HAP-1 (cell line): Measurements from ENCODE around the gene EIF2B1.
"Not testable (repeated sequence)": the region's sequence is repeated elsewhere in the genome, so short reads cannot be mapped to it uniquely, and the experiment has no call there.

Source experiments
- DNase-seq, 2 experiments: peaks; one replicate each; pipeline ENCODE4 v3.0.0-alpha.2; 2016 to 2020; ENCODE audit warnings: low spot score in 2 of 2
- H3K27me3 ChIP-seq: fragments of 250-450 bp; sonication (Bioruptor Pico); 2 replicates; pipeline ENCODE4 v1.5.1; 2020; ENCODE audit warnings: low read depth, mild to moderate bottlenecking, moderate library complexity
- H3K36me3 ChIP-seq: fragments of 250-450 bp; sonication (Bioruptor Pico); replicated peaks from 2 replicates; pipeline ENCODE4 v1.5.1; 2020; ENCODE audit warnings: mild to moderate bottlenecking
- H3K4me1 ChIP-seq: fragments of 250-450 bp; sonication (Bioruptor Pico); 2 replicates; pipeline ENCODE4 v1.5.1; 2020; ENCODE audit warnings: mild to moderate bottlenecking
- H3K4me3 ChIP-seq: fragments of 250-450 bp; sonication (Bioruptor Pico); 2 replicates; pipeline ENCODE4 v1.5.1; 2020; ENCODE audit warnings: mild to moderate bottlenecking, moderate library complexity
- H3K9me3 ChIP-seq: fragments of 250-450 bp; sonication (Bioruptor Pico); 2 replicates; pipeline ENCODE4 v1.5.1; 2020; ENCODE audit warnings: mild to moderate bottlenecking, moderate library complexity
- in situ Hi-C: fragments of 300-500 bp; cut with MboI; formaldehyde crosslinking; loops from 3 replicates; pipeline ENCODE4 v1.14.3; 2020; ENCODE audit warnings: low sequenced_read_pairs, inconsistent platforms, mixed read lengths

EIF2B1 gene

GRCh38 chr12:123648401-123648800 lies 14.9 kb upstream of the EIF2B1 start:
- Histone ChIP-seq H3K27me3 (no peaks in the 10 kb centered on the region), H3K9me3 (no peaks in the 10 kb centered on the region), H3K36me3 (peaks cover 86% of the 10 kb centered on the region), H3K4me1 (no peaks in the 10 kb centered on the region), H3K4me3 (no peak overlapping the region)
- in situ Hi-C loops: no loop called here
- DNase-seq: no peak

DNA sequence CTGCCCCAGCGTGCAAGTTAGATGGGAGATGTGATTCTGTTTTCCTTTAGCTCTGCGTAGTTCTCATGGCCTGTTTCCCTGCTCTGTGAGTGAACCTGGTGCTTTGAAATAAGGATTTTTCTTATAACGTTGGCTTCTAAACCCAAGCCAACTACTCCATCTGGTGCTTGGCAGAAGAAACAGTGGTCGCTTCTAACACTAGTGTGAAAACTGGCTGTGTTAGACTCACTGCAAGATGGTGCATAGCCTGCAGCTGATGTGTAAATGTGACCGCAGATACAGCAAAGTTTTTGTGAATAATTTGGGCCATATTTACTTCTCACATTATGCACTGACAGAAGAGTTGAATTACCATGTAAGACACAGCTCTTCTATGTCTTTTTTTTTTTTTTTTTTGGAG lies 12.4 kb upstream of the EIF2B1 start:
- H3K36me3 ChIP-seq: peaks cover 81% of the 10 kb centered on the region
- H3K9me3 ChIP-seq: no peaks in the 10 kb centered on the region
- H3K4me1 ChIP-seq: no peaks in the 10 kb centered on the region
- H3K27me3 ChIP-seq: no peaks in the 10 kb centered on the region
- no peak for DNase-seq
- no peak overlapping the region for H3K4me3 ChIP-seq
- in situ Hi-C loops: no loop called here

DNA sequence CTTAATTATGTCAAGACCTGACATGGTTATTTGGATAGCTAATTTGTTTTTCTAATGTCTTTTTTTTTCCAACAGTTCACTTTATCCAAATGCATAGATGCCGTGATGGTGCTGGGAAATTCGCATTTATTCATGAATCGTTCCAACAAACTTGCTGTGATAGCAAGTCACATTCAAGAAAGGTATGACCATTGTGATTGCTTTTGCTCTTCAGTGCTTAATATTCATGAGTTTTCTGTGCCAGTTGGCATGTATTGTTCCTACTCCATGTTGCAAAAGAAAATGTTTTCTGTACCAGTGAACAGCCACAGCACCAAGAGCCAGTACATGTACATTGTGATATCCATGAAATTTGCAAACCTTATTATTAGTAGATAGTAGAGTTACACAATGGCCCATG lies 11.9 kb upstream of the EIF2B1 start:
- no peaks in the 10 kb centered on the region for H3K27me3 ChIP-seq
- H3K4me1 ChIP-seq: no peaks in the 10 kb centered on the region; the same call in 1 of the 2 replicates
- H3K4me3 ChIP-seq: no peak overlapping the region
- peaks cover 80% of the 10 kb centered on the region for H3K36me3 ChIP-seq
- no peaks in the 10 kb centered on the region for H3K9me3 ChIP-seq
- no peak for DNase-seq
- in situ Hi-C loops: no loop called here

- peaks cover 72% of the 10 kb centered on the region for H3K36me3 ChIP-seq
- H3K4me3 ChIP-seq: no peak overlapping the region
- DNase-seq: no peak
- peaks cover 2% of the 10 kb centered on the region; the same call in 1 of the 2 replicates for H3K4me1 ChIP-seq
- no peaks in the 10 kb centered on the region for H3K27me3 ChIP-seq
- in situ Hi-C loops: no loop called here
- H3K9me3 ChIP-seq: no peaks in the 10 kb centered on the region
These were observed 10.4 kb upstream of the EIF2B1 start for GRCh38 chr12:123643911-123644310.

GRCh38 chr12:123634142-123634561 lies 666 bp upstream of the EIF2B1 start:
- DNase-seq: peak in 1 of 2 experiments; percentile 12
- no peaks in the 10 kb centered on the region for H3K9me3 ChIP-seq
- in situ Hi-C loops: no loop called here
- no peaks in the 10 kb centered on the region for H3K27me3 ChIP-seq
- H3K4me1 ChIP-seq: peaks cover 4% of the 10 kb centered on the region
- H3K36me3 ChIP-seq: peaks cover 23% of the 10 kb centered on the region
- peak overlapping the region; percentile 74 for H3K4me3 ChIP-seq

GRCh38 chr12:123621619-123622530 lies 11.6 kb downstream of the EIF2B1 start:
- Histone ChIP-seq H3K27me3 (no peaks in the 10 kb centered on the region), H3K4me1 (no peaks in the 10 kb centered on the region), H3K9me3 (no peaks in the 10 kb centered on the region), H3K4me3 (no peak overlapping the region), H3K36me3 (peaks cover 91% of the 10 kb centered on the region)
- DNase-seq: no peak
- in situ Hi-C loops: loop anchor here (25.0 kb wide), 4 partner anchors 310 to 1110 kb away; partner anchors contain the start of gene ZCCHC8

DNA sequence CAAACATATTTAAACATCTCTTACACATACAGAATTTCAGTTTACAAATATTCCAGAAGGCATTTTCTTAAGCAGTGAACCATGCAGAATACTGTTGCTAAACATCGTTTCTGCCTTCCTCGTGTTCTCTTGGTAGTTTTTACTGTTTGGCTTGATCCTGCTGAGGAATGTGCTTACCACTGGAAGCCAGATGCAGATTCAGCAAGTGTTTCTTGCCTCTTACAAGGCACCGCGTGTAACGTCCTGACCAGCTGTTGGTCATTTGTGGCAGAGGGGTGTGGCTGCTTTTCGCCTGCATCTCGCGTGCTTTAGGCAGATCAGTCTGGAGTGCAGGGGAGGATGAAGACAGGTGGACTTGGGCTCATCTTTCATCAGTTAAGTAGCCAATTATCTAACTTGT lies 12.4 kb downstream of the EIF2B1 start:
- Histone ChIP-seq H3K27me3 (no peaks in the 10 kb centered on the region), H3K4me3 (no peak overlapping the region), H3K9me3 (no peaks in the 10 kb centered on the region), H3K36me3 (peaks cover 91% of the 10 kb centered on the region), H3K4me1 (no peaks in the 10 kb centered on the region)
- DNase-seq: no peak
- in situ Hi-C loops: loop anchor here (25.0 kb wide), 4 partner anchors 309 to 1109 kb away; partner anchors contain the start of gene ZCCHC8

DNA sequence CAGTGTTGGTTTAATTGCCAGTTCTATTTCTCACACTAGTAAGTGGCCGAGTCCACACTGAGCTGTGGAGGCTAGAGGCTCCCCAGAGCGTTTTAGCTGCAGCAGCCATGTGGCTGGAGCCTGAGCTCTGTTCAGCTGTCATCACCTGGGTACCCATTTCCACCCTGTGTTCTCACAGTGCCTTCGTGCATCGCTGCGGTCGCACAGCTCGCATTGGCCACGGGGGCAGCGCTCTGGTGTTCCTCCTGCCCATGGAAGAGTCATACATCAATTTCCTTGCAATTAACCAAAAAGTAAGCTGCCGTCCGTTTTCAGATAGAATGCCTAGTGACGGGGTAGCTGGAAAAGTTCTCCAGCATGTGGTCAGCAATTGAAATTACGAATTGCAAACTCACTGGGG lies 15.9 kb downstream of the EIF2B1 start:
- Histone ChIP-seq H3K36me3 (peaks cover 96% of the 10 kb centered on the region), H3K9me3 (no peaks in the 10 kb centered on the region), H3K27me3 (no peaks in the 10 kb centered on the region), H3K4me3 (no peak overlapping the region), H3K4me1 (no peaks in the 10 kb centered on the region)
- in situ Hi-C loops: loop anchor here (25.0 kb wide), 4 partner anchors 305 to 1105 kb away; partner anchors contain the start of gene ZCCHC8
- no peak for DNase-seq

- in situ Hi-C loops: loop anchor here (25.0 kb wide), 4 partner anchors 305 to 1105 kb away; partner anchors contain the start of gene ZCCHC8
- H3K27me3 ChIP-seq: no peaks in the 10 kb centered on the region
- H3K4me3 ChIP-seq: no peak overlapping the region
- no peaks in the 10 kb centered on the region for H3K4me1 ChIP-seq
- H3K9me3 ChIP-seq: no peaks in the 10 kb centered on the region
- peaks cover 96% of the 10 kb centered on the region for H3K36me3 ChIP-seq
- DNase-seq: no peak
These were observed 16.3 kb downstream of the EIF2B1 start for GRCh38 chr12:123617144-123617543.

DNA sequence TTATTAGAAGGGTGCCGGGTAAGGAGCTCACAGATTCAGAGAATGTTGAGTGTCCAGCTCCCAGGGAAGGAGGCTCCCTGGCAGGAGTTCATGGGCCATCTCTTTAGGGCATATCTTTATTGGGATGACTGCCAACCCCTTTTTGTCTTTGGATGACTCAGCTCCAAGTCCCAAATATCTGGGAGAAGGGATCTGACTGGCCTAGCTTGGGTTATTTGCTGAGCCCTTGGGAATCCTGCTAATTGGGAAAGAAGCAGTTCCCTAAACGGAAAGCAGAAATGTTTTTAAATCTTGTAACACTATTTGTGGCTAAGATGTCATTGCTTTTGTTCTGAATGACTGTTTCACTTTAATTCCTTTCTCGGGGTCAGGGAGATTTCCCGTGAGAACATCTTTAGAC lies 19.0 kb downstream of the EIF2B1 start:
- no peaks in the 10 kb centered on the region for H3K4me1 ChIP-seq
- no peak for DNase-seq
- H3K36me3 ChIP-seq: peaks cover 95% of the 10 kb centered on the region
- no peaks in the 10 kb centered on the region for H3K27me3 ChIP-seq
- H3K9me3 ChIP-seq: no peaks in the 10 kb centered on the region
- in situ Hi-C loops: loop anchor here (25.0 kb wide), 4 partner anchors 302 to 1102 kb away; partner anchors contain the start of gene ZCCHC8
- H3K4me3 ChIP-seq: no peak overlapping the region

DNA sequence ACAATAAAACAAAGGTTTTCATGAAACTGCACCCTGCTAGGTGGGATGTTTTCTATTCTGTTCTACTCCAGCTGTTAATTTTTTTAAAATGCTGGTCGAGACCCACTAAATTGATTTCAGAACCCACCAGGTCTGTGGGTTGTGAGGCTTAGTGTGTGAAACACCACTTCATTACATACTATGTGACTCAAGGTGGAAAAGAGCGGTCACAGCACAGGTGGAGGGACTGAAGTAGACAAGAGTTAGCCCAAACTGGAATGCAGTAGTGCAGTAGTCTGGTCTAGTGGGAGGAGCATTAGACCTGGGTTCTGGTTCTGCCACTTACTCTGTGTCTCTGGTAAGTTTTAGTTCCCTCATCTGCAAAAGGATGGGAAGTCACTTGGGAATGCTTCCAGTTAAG lies 19.4 kb downstream of the EIF2B1 start:
- H3K27me3 ChIP-seq: no peaks in the 10 kb centered on the region
- no peaks in the 10 kb centered on the region for H3K4me1 ChIP-seq
- H3K9me3 ChIP-seq: no peaks in the 10 kb centered on the region
- in situ Hi-C loops: loop anchor here (25.0 kb wide), 4 partner anchors 302 to 1102 kb away; partner anchors contain the start of gene ZCCHC8
- DNase-seq: no peak
- H3K4me3 ChIP-seq: no peak overlapping the region
- peaks cover 95% of the 10 kb centered on the region for H3K36me3 ChIP-seq

- DNase-seq: no peak
- H3K9me3 ChIP-seq: no peaks in the 10 kb centered on the region
- peaks cover 88% of the 10 kb centered on the region for H3K36me3 ChIP-seq
- H3K4me1 ChIP-seq: no peaks in the 10 kb centered on the region
- H3K4me3 ChIP-seq: no peak overlapping the region
- in situ Hi-C loops: loop anchor here (25.0 kb wide), 4 partner anchors 296 to 1096 kb away; partner anchors contain the start of gene ZCCHC8
- no peaks in the 10 kb centered on the region for H3K27me3 ChIP-seq
These were observed 25.3 kb downstream of the EIF2B1 start for GRCh38 chr12:123608182-123608581.

DNA sequence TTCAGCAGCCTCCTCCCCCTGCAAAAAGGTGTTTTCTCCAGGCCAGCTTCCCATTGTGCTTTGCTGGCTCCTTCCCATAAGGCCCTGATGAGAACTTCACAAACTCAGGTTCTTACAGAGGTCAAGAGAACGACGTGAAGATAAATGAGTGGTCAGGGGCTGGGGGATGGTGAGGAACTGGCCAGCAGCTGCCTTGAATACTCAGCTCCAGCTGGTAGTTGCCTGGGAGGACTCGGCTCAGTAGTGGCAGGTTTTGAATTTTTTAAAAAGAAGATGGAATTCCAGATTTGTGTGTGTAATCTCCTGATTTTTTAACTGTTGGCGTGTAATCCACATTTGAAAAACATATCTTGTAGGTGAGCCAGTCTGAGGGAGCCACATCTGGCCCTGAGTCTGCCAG lies 25.7 kb downstream of the EIF2B1 start:
- no peaks in the 10 kb centered on the region for H3K4me1 ChIP-seq
- in situ Hi-C loops: loop anchor here (25.0 kb wide), 4 partner anchors 295 to 1095 kb away; partner anchors contain the start of gene ZCCHC8
- H3K27me3 ChIP-seq: no peaks in the 10 kb centered on the region
- no peak overlapping the region for H3K4me3 ChIP-seq
- no peaks in the 10 kb centered on the region for H3K9me3 ChIP-seq
- DNase-seq: no peak
- H3K36me3 ChIP-seq: peaks cover 83% of the 10 kb centered on the region

- Histone ChIP-seq H3K4me3 (peak overlapping the region; percentile 4; the same call in 1 of the 2 replicates), H3K36me3 (peaks cover 49% of the 10 kb centered on the region)
- not testable (repeated sequence) for H3K4me1 ChIP-seq, DNase-seq, H3K27me3 ChIP-seq, H3K9me3 ChIP-seq
- in situ Hi-C loops: loop anchor here (25.0 kb wide), 4 partner anchors 291 to 1091 kb away; partner anchors contain the start of gene ZCCHC8
These were observed 30.0 kb downstream of the EIF2B1 start for GRCh38 chr12:123603495-123603894.
